ENCODE data around the gene HMCN2.
A peak's percentile ranks its signal among the peaks of the same experiment; 100 is the strongest.

The HMCN2 gene

DNA sequence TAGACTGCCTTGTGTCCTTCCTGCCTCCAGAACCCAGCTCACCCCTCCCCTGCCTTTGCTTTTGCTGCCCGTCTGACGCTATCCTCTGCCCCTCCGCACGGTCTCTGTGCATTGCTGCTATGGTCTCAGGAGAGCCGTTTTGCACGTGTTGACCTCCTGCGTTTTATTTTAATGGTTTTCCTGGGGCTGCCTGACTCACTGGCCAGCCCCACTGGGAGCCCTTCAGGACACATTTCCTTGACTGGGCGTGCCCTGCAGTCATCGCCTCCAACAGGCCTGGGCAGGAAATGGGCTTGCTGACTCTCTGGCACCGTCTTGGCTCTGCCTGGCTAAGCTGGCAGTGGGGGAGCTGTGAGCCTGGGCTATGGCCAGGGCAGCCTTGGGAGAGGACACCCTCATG lies 161.3 kb downstream of the HMCN2 start:
- Histone ChIP-seq H3K4me1 (peaks cover 31 to 61% (median 55%) of the 10 kb centered on the region in 10 experiments), H3K36me3 (no peaks in the 10 kb centered on the region), H4K20me1 (no peaks in the 10 kb centered on the region), H3K9me3 (replicated peaks in 1 of 11) (peaks cover 11 to 22% (median 18%) of the 10 kb centered on the region in 11 experiments; a peak in 21 of 22 replicates), H3K27ac (peak overlapping the region in 7 of 11 experiments; percentile 6 to 59 (median 36); a peak in 10 of 22 replicates), H3K4me2 (peak overlapping the region; percentile 51 to 86 (median 71)), H3K27me3 (no peaks in the 10 kb centered on the region), H3K9ac (peak overlapping the region in 4 of 11 experiments; percentile 6 to 54 (median 11); a peak in 6 of 22 replicates), H3K4me3 (no peak overlapping the region)
- no peak for TF ChIP-seq Cebpa-rat (IDR thresholded peaks at IDR 0.05)

DNA sequence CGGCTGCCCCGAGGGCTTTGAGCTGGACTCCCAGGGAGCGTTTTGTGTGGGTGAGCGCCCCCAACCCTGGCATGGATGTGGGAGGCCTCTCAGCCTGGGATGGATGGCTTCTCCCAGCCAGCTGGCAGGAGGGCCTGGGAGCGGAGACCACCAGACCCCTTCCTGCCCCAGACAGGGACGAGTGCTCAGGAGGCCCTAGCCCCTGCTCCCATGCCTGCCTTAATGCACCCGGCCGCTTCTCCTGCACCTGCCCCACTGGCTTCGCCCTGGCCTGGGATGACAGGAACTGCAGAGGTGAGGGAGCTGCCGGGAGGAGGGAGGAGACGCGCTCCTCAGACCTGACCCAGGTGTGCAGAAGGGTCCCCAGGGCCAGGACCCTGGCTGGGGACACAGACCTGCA lies 161.8 kb downstream of the HMCN2 start:
- peak overlapping the region in 4 of 11 experiments; percentile 6 to 54 (median 11); a peak in 5 of 22 replicates for H3K9ac ChIP-seq
- no peaks in the 10 kb centered on the region for H4K20me1 ChIP-seq
- H3K27ac ChIP-seq, result peak overlapping the region in 6 of 11 experiments; percentile 29 to 59 (median 37); a peak in 9 of 22 replicates
- H3K4me2 ChIP-seq, result peak overlapping the region; percentile 51 to 86 (median 71)
- H3K4me1 ChIP-seq, result peaks cover 31 to 61% (median 53%) of the 10 kb centered on the region in 10 experiments
- no peak overlapping the region for H3K4me3 ChIP-seq
- no peak for TF ChIP-seq Cebpa-rat (IDR thresholded peaks at IDR 0.05)
- peaks cover 0 to 4% (median 0%) of the 10 kb centered on the region in 11 experiments; a peak in 2 of 22 replicates for H3K27me3 ChIP-seq
- H3K9me3 ChIP-seq (replicated peaks in 1 of 11), result peaks cover 11 to 22% (median 18%) of the 10 kb centered on the region in 11 experiments; a peak in 21 of 22 replicates
- no peaks in the 10 kb centered on the region for H3K36me3 ChIP-seq

DNA sequence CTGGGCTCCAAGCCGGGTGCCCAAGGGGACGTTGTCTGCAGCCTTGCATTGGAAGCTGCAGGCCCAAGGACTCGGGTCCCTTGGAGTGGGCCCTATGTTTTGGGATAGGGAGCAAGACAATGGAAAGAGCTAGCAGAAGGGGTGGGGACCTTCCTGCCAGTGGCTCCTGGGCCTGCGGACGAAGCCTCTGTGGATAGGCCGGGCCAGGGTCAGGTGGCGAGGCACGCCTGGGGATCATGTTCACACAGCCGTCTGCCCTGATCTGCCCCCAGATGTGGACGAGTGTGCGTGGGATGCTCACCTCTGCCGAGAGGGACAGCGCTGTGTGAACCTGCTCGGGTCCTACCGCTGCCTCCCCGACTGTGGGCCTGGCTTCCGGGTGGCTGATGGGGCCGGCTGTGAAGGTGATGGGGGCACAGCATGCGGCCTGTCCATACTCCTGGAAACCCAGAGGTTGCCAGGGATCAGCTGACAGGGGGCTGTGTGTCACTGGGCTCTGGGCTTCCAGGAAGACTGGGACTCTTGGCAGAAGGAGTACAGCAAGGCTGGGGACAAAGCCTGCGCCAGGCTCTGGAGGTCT lies 162.6 kb downstream of the HMCN2 start:
- H3K4me1 ChIP-seq, result peaks cover 36 to 55% (median 50%) of the 10 kb centered on the region in 10 experiments
- no peak overlapping the region for H3K9ac ChIP-seq
- H3K36me3 ChIP-seq, result no peaks in the 10 kb centered on the region
- H3K27ac ChIP-seq, result no peak overlapping the region
- H3K9me3 ChIP-seq (replicated peaks in 1 of 11), result peaks cover 11 to 22% (median 18%) of the 10 kb centered on the region in 11 experiments; a peak in 21 of 22 replicates
- no peaks in the 10 kb centered on the region for H4K20me1 ChIP-seq
- TF ChIP-seq Cebpa-rat (IDR thresholded peaks at IDR 0.05), result no peak
- no peak overlapping the region for H3K4me3 ChIP-seq
- peaks cover 0 to 12% (median 5%) of the 10 kb centered on the region in 11 experiments; a peak in 12 of 22 replicates for H3K27me3 ChIP-seq
- H3K4me2 ChIP-seq, result 0 out of 22 replicates have a peak overlapping the region, but pooled peaks of 1 of the 11 experiments have one; percentile 77

DNA sequence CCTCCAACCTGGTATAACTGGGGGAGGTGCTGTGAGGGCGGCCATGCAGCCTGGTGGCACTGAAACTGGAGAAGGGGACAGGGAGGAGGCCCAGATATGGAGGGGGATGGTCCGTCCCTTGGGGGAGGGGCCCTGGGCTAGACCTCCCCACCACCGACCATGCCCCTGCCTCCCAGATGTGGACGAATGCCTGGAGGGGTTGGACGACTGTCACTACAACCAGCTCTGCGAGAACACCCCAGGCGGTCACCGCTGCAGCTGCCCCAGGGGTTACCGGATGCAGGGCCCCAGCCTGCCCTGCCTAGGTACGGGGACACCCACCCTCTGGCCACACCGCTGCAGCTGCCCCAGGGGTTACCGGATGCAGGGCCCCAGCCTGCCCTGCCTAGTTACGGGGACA lies 163.8 kb downstream of the HMCN2 start:
- no peak for TF ChIP-seq Cebpa-rat (IDR thresholded peaks at IDR 0.05)
- H3K4me2 ChIP-seq, result no peak overlapping the region
- no peak overlapping the region for H3K4me3 ChIP-seq
- no peak overlapping the region for H3K9ac ChIP-seq
- H3K27ac ChIP-seq, result no peak overlapping the region
- H3K36me3 ChIP-seq, result no peaks in the 10 kb centered on the region
- no peaks in the 10 kb centered on the region for H4K20me1 ChIP-seq
- peaks cover 36 to 55% (median 45%) of the 10 kb centered on the region in 10 experiments for H3K4me1 ChIP-seq
- peaks cover 0 to 22% (median 9%) of the 10 kb centered on the region in 11 experiments; a peak in 12 of 22 replicates for H3K27me3 ChIP-seq
- H3K9me3 ChIP-seq (replicated peaks in 1 of 11), result peaks cover 11 to 22% (median 18%) of the 10 kb centered on the region in 11 experiments; a peak in 21 of 22 replicates

DNA sequence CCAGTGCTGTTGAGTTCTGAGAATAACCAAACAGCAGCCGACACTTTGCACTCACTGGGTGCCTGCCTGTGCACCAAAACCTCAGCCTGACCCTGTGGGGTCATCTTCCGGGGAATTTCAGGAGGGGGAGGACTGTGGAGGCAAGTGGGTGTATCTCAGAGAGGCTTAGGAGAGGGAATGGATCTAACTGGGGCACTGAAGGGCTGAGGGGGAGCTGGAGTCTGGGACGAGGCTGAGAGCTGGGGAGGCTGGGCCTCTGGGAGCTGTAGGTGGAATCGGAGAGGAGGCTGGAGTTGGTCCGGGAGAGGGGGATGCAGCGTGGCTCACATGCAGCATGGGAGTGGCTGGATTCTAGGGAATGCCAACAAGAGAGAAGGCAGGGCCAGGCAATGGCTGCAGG lies 164.3 kb downstream of the HMCN2 start:
- Histone ChIP-seq H3K27ac (no peak overlapping the region), H3K9ac (no peak overlapping the region), H3K4me1 (peaks cover 33 to 51% (median 41%) of the 10 kb centered on the region in 10 experiments), H3K27me3 (peaks cover 0 to 22% (median 9%) of the 10 kb centered on the region in 11 experiments; a peak in 12 of 22 replicates), H3K4me2 (no peak overlapping the region), H4K20me1 (no peaks in the 10 kb centered on the region), H3K9me3 (replicated peaks in 1 of 11) (peaks cover 11 to 22% (median 18%) of the 10 kb centered on the region in 11 experiments; a peak in 21 of 22 replicates), H3K36me3 (no peaks in the 10 kb centered on the region), H3K4me3 (no peak overlapping the region)
- TF ChIP-seq Cebpa-rat (IDR thresholded peaks at IDR 0.05), result no peak

DNA sequence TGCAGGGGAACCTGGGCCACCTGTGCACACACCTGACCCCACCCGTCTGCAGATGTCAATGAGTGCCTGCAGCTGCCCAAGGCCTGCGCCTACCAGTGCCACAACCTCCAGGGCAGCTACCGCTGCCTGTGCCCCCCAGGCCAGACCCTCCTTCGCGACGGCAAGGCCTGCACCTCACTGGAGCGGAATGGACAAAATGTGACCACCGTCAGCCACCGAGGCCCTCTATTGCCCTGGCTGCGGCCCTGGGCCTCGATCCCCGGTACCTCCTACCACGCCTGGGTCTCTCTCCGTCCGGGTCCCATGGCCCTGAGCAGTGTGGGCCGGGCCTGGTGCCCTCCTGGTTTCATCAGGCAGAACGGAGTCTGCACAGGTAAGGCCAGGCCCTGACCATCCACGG lies 164.7 kb downstream of the HMCN2 start:
- Histone ChIP-seq H3K4me3 (no peak overlapping the region), H3K9ac (no peak overlapping the region), H3K4me2 (no peak overlapping the region), H3K27me3 (peaks cover 0 to 22% (median 9%) of the 10 kb centered on the region in 11 experiments; a peak in 12 of 22 replicates), H3K9me3 (replicated peaks in 1 of 11) (peaks cover 11 to 22% (median 18%) of the 10 kb centered on the region in 11 experiments; a peak in 21 of 22 replicates), H3K36me3 (no peaks in the 10 kb centered on the region), H3K27ac (no peak overlapping the region), H4K20me1 (no peaks in the 10 kb centered on the region), H3K4me1 (peaks cover 29 to 51% (median 39%) of the 10 kb centered on the region in 10 experiments)
- no peak for TF ChIP-seq Cebpa-rat (IDR thresholded peaks at IDR 0.05)

DNA sequence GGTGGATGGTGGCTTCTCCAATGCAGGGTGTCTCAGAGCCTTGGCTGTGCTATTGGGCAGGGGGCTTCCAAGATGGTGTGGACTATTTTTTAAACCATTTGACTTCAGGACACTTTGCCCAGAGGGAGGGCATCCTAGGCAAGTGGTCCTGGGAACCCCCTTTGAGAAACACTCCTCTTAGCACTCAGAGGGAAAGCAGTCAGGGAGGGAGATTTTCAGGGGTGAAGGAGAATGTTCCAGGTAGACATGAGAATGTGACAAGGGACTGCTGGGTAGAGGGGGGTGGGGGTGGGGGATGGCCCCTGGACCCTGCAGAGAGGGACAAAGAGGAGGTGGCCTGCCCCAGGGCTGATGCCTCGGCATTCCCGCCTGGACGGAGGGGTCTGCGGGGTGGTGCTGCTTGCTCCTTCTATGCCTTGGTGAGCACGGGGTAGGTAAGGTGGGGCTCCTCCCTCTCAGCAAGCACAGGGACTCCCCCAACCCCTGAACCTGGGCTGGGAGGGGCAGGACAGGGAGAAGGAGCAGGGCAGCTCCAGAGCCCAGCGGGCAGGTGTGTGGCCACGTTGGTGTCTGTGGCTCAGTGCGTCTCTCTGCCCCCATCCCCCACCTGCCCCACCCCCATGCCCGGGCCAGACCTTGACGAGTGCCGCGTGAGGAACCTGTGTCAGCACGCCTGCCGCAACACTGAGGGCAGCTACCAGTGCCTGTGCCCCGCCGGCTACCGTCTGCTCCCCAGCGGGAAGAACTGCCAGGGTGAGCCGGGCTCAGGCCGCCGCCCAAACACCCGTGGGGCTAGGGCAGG lies 165.4 kb downstream of the HMCN2 start:
- no peaks in the 10 kb centered on the region for H3K36me3 ChIP-seq
- H3K4me2 ChIP-seq, result peak overlapping the region in 5 of 11 experiments; percentile 53 to 73 (median 58); a peak in 7 of 22 replicates
- peaks cover 11 to 22% (median 18%) of the 10 kb centered on the region in 11 experiments; a peak in 21 of 22 replicates for H3K9me3 ChIP-seq (replicated peaks in 1 of 11)
- H4K20me1 ChIP-seq, result no peaks in the 10 kb centered on the region
- TF ChIP-seq Cebpa-rat (IDR thresholded peaks at IDR 0.05), result no peak
- peaks cover 22 to 44% (median 34%) of the 10 kb centered on the region in 10 experiments for H3K4me1 ChIP-seq
- H3K27ac ChIP-seq, result no peak overlapping the region
- no peak overlapping the region for H3K4me3 ChIP-seq
- no peak overlapping the region for H3K9ac ChIP-seq
- peaks cover 0 to 22% (median 9%) of the 10 kb centered on the region in 11 experiments; a peak in 12 of 22 replicates for H3K27me3 ChIP-seq

DNA sequence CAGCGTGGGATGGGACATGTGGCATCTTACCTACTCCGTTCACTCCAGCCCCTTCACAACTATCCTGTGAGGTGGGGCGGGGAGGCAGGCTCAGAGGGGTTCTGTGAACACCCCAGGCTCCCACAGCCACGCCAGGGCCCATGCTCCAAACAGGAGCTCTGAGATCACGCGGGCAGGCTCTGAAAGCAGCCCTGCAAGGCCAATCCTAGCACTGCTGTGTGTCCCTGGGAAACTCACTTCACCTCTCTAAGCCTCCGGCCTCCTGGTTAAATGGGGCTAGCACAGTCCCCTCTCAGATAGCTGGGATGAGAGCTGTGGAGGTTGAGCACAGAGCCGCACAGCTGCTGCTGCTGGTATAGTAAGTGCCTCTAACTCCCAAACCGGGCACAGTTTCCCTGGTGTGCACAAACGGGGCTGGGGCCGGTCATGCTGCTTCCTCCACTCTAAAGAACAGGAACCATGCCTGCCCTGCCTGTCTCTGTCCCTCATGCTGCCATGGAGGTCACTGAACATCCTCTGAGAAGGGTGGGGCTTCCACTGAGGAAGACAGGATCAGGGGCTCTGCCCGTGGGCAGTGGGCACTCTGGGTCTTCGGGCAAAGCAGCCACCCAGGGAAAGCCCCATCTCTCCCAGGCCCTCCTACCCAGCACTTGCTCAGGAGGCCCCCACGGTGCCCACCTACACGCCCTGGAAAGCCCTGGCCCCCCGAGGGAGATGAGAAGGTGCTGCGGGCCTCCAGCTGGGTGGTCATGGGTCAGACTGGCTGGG lies 166.2 kb downstream of the HMCN2 start:
- Histone ChIP-seq H3K36me3 (no peaks in the 10 kb centered on the region), H4K20me1 (no peaks in the 10 kb centered on the region; a peak in 1 of 22 replicates), H3K4me3 (no peak overlapping the region), H3K9ac (no peak overlapping the region), H3K27me3 (peaks cover 0 to 22% (median 9%) of the 10 kb centered on the region in 11 experiments; a peak in 12 of 22 replicates), H3K4me1 (peaks cover 14 to 36% (median 27%) of the 10 kb centered on the region in 10 experiments), H3K27ac (peak overlapping the region in 1 of 11 experiments; percentile 27; a peak in 1 of 22 replicates), H3K9me3 (replicated peaks in 1 of 11) (peaks cover 11 to 22% (median 18%) of the 10 kb centered on the region in 11 experiments; a peak in 21 of 22 replicates), H3K4me2 (peak overlapping the region in 9 of 11 experiments; percentile 15 to 73 (median 53); a peak in 14 of 22 replicates)
- no peak for TF ChIP-seq Cebpa-rat (IDR thresholded peaks at IDR 0.05)
